Karpas-422 (cell line): Measurements from ENCODE around the gene IL15RA. TPM values are rescaled to one million over a fixed set of nuclear protein-coding genes. Genes with fewer than 3 reads are reported as not detected.
"Not testable (repeated sequence)": the region's sequence is repeated elsewhere in the genome, so short reads cannot be mapped to it uniquely, and the experiment has no call there.

Source experiments
- DNase-seq: peaks from one replicate; pipeline ENCODE4 v3.0.0-alpha.2; 2015
- H2AFZ ChIP-seq: fragments of 200-600 bp; sonication (generic); 2 replicates; pipeline ENCODE4 v1.6.1; 2014; ENCODE audit warnings: antibody characterized with exemption, low read length, mixed read lengths
- H3K27ac ChIP-seq: fragments of 200-600 bp; sonication (generic); 2 replicates; pipeline ENCODE4 v1.5.1; 2014; ENCODE audit warnings: mild to moderate bottlenecking, low read length, moderate library complexity
- H3K27me3 ChIP-seq: fragments of 200-600 bp; sonication (generic); 2 replicates; pipeline ENCODE4 v1.6.1; 2014; ENCODE audit warnings: low read length, mixed read lengths
- H3K36me3 ChIP-seq: fragments of 200-600 bp; sonication (generic); 2 replicates; pipeline ENCODE4 v1.6.1; 2014; ENCODE audit warnings: low read length, mixed read lengths; ENCODE audit not compliant: insufficient read depth
- H3K4me1 ChIP-seq: fragments of 200-600 bp; sonication (generic); 2 replicates; pipeline ENCODE4 v1.6.1; 2014; ENCODE audit warnings: mild to moderate bottlenecking, low read length, mixed read lengths
- H3K4me2 ChIP-seq: fragments of 200-600 bp; sonication (generic); 2 replicates; pipeline ENCODE4 v1.6.1; 2014; ENCODE audit warnings: low read length, low read depth, mild to moderate bottlenecking; ENCODE audit not compliant: poor library complexity, severe bottlenecking
- H3K4me3 ChIP-seq: fragments of 200-600 bp; sonication (generic); 2 replicates; pipeline ENCODE4 v1.5.1; 2014; ENCODE audit warnings: mild to moderate bottlenecking, antibody characterized with exemption, low read length, mixed read lengths
- H3K79me2 ChIP-seq: fragments of 200-600 bp; sonication (generic); 2 replicates; pipeline ENCODE4 v1.6.1; 2014; ENCODE audit warnings: mild to moderate bottlenecking, low read length, mixed read lengths
- H3K9ac ChIP-seq: fragments of 200-600 bp; sonication (generic); 2 replicates; pipeline ENCODE4 v1.6.0; 2014; ENCODE audit warnings: low read length
- H3K9me2 ChIP-seq: fragments of 200-600 bp; sonication (generic), shearing (Covaris generic); replicated peaks from 2 replicates; pipeline ENCODE4 v1.6.0; 2014; ENCODE audit warnings: mild to moderate bottlenecking, low read length, moderate library complexity; ENCODE audit not compliant: insufficient read depth
- H3K9me3 ChIP-seq: fragments of 300-700, 200-600 bp; sonication (generic); 2 replicates; pipeline ENCODE4 v1.6.1; 2014; ENCODE audit warnings: low read length, mixed read lengths
- H4K20me1 ChIP-seq: fragments of 200-600 bp; sonication (generic); 2 replicates; pipeline ENCODE4 v1.6.1; 2014; ENCODE audit warnings: mild to moderate bottlenecking, antibody characterized with exemption, low read length, low read depth; ENCODE audit not compliant: insufficient read depth
- total RNA-seq: library from RNA; depleted of rRNA; stranded (reverse); fragments of >200 nt; shearing (Covaris generic); gene quantifications from 2 replicates; pipeline ENCODE4 v1.2.3, GENCODE V29; 2014; ENCODE audit warnings: low replicate concordance

Gene IL15RA
- total RNA-seq, 1 experiment from 2014 or later = not detected

DNA sequence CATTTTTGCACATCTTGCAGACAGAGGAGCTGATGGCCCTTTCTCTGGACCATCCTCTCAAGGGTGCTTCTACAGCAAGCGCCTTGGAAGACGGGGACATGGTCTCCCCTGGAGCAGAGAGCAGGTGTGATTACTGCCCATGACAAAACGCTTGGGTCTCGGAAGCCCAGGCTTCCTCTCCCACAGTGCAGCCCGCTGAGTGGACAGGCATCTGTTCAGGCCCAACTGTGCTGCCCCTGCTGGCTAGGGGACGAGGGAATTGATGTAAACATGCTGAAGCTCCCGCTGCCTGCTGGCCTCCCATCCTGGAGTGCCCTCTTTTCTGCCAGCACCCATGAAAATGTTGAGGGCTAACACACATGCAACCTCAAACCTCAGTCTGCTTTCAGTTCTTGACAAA, 14.3 kb downstream of the IL15RA start:
- no peaks in the 10 kb centered on the region for H3K4me1 ChIP-seq
- H3K27me3 ChIP-seq = no peaks in the 10 kb centered on the region
- H3K9me3 ChIP-seq = no peaks in the 10 kb centered on the region
- H3K27ac ChIP-seq = no peak overlapping the region
- H3K4me2 ChIP-seq = no peak overlapping the region
- no peaks in the 10 kb centered on the region for H4K20me1 ChIP-seq
- no peaks in the 10 kb centered on the region for H3K79me2 ChIP-seq
- H3K4me3 ChIP-seq = no peak overlapping the region
- H3K9ac ChIP-seq = no peak overlapping the region
- no peaks in the 10 kb centered on the region for H3K36me3 ChIP-seq
- no peak for DNase-seq
- no peak overlapping the region for H2AFZ ChIP-seq
- H3K9me2 ChIP-seq = no peaks in the 10 kb centered on the region

GRCh38 chr10:5962358-5962940, 14.9 kb downstream of the IL15RA start:
- not testable (repeated sequence) for H3K36me3 ChIP-seq, H4K20me1 ChIP-seq, H3K4me1 ChIP-seq

DNA sequence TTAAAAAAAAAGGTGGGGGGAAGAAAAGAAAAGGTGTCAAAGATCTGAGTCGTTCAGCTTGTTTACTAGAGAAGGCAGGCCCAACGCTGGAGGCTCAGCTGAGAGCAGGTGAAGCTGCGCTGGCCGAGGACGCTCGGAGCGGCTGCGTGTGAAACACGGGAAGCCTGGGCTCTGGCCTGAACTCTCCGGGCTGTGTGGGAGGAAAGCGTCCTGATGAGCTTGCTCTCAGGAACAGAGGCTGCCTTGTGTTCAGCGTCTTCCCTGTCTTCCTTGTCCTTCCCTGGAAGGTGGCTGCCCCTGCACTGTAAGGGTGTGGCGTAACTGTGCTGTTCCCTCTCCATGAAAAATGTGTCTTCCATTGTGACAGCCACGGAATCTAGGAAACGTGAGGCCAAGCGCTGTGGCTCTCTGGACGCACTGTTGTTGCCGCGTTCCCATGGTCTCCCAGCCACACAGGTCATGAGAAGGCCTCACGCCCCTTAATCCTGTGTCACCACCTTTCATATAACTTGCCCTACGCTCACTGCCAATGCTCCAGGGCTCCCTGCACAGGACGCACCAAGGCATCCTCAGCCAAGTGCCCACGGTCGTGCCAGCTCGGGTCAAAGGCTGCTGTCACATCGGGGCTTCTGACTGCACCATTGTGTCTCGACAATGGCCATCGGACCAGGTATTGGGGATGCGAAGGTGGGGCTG, 15.8 kb downstream of the IL15RA start:
- H3K9me2 ChIP-seq = no peaks in the 10 kb centered on the region
- H3K4me3 ChIP-seq = no peak overlapping the region
- H3K9ac ChIP-seq = no peak overlapping the region
- H3K27me3 ChIP-seq = no peaks in the 10 kb centered on the region
- H3K9me3 ChIP-seq = no peaks in the 10 kb centered on the region
- no peaks in the 10 kb centered on the region for H3K36me3 ChIP-seq
- no peaks in the 10 kb centered on the region for H3K4me1 ChIP-seq
- DNase-seq = no peak
- no peaks in the 10 kb centered on the region for H3K79me2 ChIP-seq
- no peak overlapping the region for H3K4me2 ChIP-seq
- no peak overlapping the region for H3K27ac ChIP-seq
- no peak overlapping the region for H2AFZ ChIP-seq
- no peaks in the 10 kb centered on the region for H4K20me1 ChIP-seq

More at GRCh38 chr10:5962358-5962940, 14.9 kb downstream of the IL15RA start:
- not testable (repeated sequence) for H3K4me3 ChIP-seq, DNase-seq, H3K9me3 ChIP-seq, H3K9me2 ChIP-seq, H3K27ac ChIP-seq, H3K79me2 ChIP-seq, H3K9ac ChIP-seq, H3K27me3 ChIP-seq, H3K4me2 ChIP-seq, H2AFZ ChIP-seq

GRCh38 chr10:5960973-5961275, 16.4 kb downstream of the IL15RA start:
- H3K4me1 ChIP-seq, H3K4me3 ChIP-seq, H3K9ac ChIP-seq, H3K9me2 ChIP-seq, H3K9me3 ChIP-seq, H4K20me1 ChIP-seq, DNase-seq, H3K79me2 ChIP-seq, H2AFZ ChIP-seq, H3K27ac ChIP-seq, H3K4me2 ChIP-seq, H3K27me3 ChIP-seq, H3K36me3 ChIP-seq: not testable (repeated sequence)

DNA sequence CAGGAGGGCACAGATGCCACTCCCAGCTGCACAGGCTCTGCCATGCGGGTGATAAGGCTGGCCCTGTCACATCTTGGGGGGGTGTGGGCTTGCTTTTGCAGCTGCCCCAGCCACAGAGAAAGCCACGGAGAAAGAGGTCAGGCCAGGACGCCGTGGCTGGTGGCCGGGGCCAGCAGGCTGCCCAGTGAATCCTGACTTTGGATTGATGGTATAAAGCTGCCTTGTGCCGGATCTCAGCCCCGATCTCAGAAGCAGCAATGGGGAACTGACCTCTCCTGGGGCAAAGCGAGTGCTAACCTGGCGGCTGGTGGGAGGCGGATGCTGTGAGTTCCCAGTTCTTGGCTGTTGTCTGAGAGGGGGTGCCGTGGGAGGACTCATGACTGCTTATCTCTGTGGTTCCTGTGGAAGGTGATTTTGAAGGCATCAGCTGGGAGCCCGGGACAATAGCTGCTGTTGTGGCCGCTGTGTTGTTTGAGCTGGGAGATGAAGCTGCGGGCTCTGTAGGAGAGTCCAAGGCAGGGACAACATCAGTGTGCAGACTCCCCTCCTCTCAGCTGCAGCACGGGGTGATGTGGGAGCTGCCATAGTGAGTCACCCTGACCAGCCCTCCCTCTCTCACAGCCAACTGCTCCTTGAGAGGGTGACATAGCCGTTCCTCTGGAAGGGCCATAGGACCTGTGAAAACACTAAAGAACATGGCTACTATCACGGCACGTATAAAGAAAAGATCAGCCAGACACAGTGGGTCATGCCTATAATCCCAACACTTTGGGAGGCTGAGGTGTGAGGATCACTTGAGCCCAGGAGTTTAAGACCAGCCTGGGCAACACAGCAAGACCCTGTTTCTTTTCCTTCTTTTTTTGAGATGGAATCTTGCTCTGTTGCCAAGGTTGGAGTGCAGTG, 17.0 kb downstream of the IL15RA start:
- Histone ChIP-seq H3K27ac (no peak overlapping the region), H3K9ac (no peak overlapping the region), H3K79me2 (no peaks in the 10 kb centered on the region), H3K4me3 (no peak overlapping the region), H3K4me2 (no peak overlapping the region), H3K4me1 (no peaks in the 10 kb centered on the region), H4K20me1 (no peaks in the 10 kb centered on the region), H3K27me3 (no peaks in the 10 kb centered on the region), H3K9me2 (no peaks in the 10 kb centered on the region), H3K36me3 (no peaks in the 10 kb centered on the region), H3K9me3 (no peaks in the 10 kb centered on the region), H2AFZ (no peak overlapping the region)
- no peak for DNase-seq

GRCh38 chr10:5959581-5960069, 17.7 kb downstream of the IL15RA start:
- Histone ChIP-seq H3K27me3 (no peaks in the 10 kb centered on the region), H3K4me2 (no peak overlapping the region), H3K27ac (no peak overlapping the region), H4K20me1 (no peaks in the 10 kb centered on the region), H3K36me3 (no peaks in the 10 kb centered on the region), H3K4me1 (no peaks in the 10 kb centered on the region), H3K79me2 (no peaks in the 10 kb centered on the region), H2AFZ (no peak overlapping the region), H3K9me2 (no peaks in the 10 kb centered on the region), H3K9ac (no peak overlapping the region), H3K4me3 (no peak overlapping the region), H3K9me3 (no peaks in the 10 kb centered on the region)
- DNase-seq = no peak

GRCh38 chr10:5959142-5959541, 18.2 kb downstream of the IL15RA start:
- no peak for DNase-seq
- Histone ChIP-seq H3K4me2 (no peak overlapping the region), H3K9me2 (no peaks in the 10 kb centered on the region), H3K4me1 (no peaks in the 10 kb centered on the region), H3K27me3 (no peaks in the 10 kb centered on the region), H3K36me3 (no peaks in the 10 kb centered on the region), H3K79me2 (no peaks in the 10 kb centered on the region), H3K27ac (no peak overlapping the region), H3K9me3 (no peaks in the 10 kb centered on the region), H3K9ac (no peak overlapping the region), H3K4me3 (no peak overlapping the region), H4K20me1 (no peaks in the 10 kb centered on the region), H2AFZ (no peak overlapping the region)

DNA sequence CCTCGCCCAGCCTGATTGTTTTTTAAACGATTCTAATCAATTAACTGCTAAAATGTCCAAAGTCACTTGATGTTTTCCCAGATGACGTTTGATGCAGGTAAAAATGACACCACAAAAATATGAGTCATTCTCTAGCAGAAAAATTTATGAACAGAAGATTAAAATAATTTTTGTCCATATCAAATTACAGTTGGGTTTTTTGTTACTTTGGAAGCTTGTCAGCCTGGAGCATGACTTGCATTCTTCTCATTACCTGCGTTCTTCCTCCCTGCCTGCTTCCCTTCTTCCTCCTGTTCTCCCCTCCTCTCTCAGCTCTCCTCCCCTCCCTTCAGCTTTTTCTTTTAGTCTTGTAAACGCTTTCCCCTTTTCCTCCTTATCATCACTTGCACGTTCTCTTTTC, 18.7 kb downstream of the IL15RA start:
- Histone ChIP-seq H3K4me2 (no peak overlapping the region), H2AFZ (no peak overlapping the region), H3K4me3 (no peak overlapping the region), H3K9ac (no peak overlapping the region), H3K27ac (no peak overlapping the region), H3K4me1 (no peaks in the 10 kb centered on the region), H3K36me3 (no peaks in the 10 kb centered on the region), H3K9me3 (no peaks in the 10 kb centered on the region), H4K20me1 (no peaks in the 10 kb centered on the region), H3K9me2 (no peaks in the 10 kb centered on the region), H3K79me2 (no peaks in the 10 kb centered on the region), H3K27me3 (no peaks in the 10 kb centered on the region)
- no peak for DNase-seq
